HG03342 (cell line): Measurements from ENCODE around the gene CCDC116.
A peak's percentile ranks its signal among the peaks of the same experiment; 100 is the strongest.
"Not testable (repeated sequence)": the region's sequence is repeated elsewhere in the genome, so short reads cannot be mapped to it uniquely, and the experiment has no call there.

Experiments used
- ATAC-seq: cut with Tn5 transposase; IDR thresholded peaks from one replicate; pipeline ENCODE4 v1.9.1; 2021; ENCODE audit warnings: mild to moderate bottlenecking, moderate library complexity; ENCODE audit not compliant: unreplicated experiment

CCDC116 gene

GRCh38 chr22:21632237-21632895, at the start of gene CCDC116:
CCDC116 (plus strand) TSS chr22:21632760; CDS start chr22:21633182, 422 bp downstream.
- ATAC-seq, result no peak

GRCh38 chr22:21582801-21583740, 49.5 kb upstream of the CCDC116 start:
- no peak for ATAC-seq

- no peak for ATAC-seq
Observed at GRCh38 chr22:21585389-21585788, 47.2 kb upstream of the CCDC116 start.

GRCh38 chr22:21587803-21588611, 44.6 kb upstream of the CCDC116 start:
- peak; percentile 82 for ATAC-seq

GRCh38 chr22:21589396-21589795, 43.2 kb upstream of the CCDC116 start:
- ATAC-seq, result no peak

- no peak for ATAC-seq
Observed at GRCh38 chr22:21590809-21591641, 41.5 kb upstream of the CCDC116 start.

- ATAC-seq, result no peak
Observed at GRCh38 chr22:21591695-21592094, 40.9 kb upstream of the CCDC116 start.

GRCh38 chr22:21592422-21592821, 40.1 kb upstream of the CCDC116 start:
- no peak for ATAC-seq

- ATAC-seq, result no peak
Observed at GRCh38 chr22:21593406-21594232, 38.9 kb upstream of the CCDC116 start.

- ATAC-seq, result no peak
Observed at GRCh38 chr22:21594865-21595452, 37.6 kb upstream of the CCDC116 start.

GRCh38 chr22:21596356-21597135, 36.0 kb upstream of the CCDC116 start:
- ATAC-seq, result not testable (repeated sequence)

GRCh38 chr22:21598302-21598701, 34.3 kb upstream of the CCDC116 start:
- ATAC-seq, result no peak

- no peak for ATAC-seq
Observed at GRCh38 chr22:21599053-21599893, 33.3 kb upstream of the CCDC116 start.

GRCh38 chr22:21602579-21602978, 30.0 kb upstream of the CCDC116 start:
- ATAC-seq, result no peak

GRCh38 chr22:21603973-21604372, 28.6 kb upstream of the CCDC116 start:
- ATAC-seq, result no peak

- ATAC-seq, result no peak
Observed at GRCh38 chr22:21605887-21606564, 26.5 kb upstream of the CCDC116 start.

GRCh38 chr22:21606775-21607174, 25.8 kb upstream of the CCDC116 start:
- no peak for ATAC-seq
